Testis (tissue), 3 donors: ENCODE results near the gene RPP38. TPM values are rescaled to one million over a fixed set of nuclear protein-coding genes. Genes with fewer than 3 reads are reported as not detected.

Experiments
- DNase-seq: peaks from one replicate; pipeline ENCODE4 v3.0.0-alpha.2; 2019
- H3K27ac ChIP-seq, 2 donors: fragments of 200-600 bp; sonication (generic); one replicate each; pipeline ENCODE4 v1.5.1; 2019
- H3K27me3 ChIP-seq: fragments of 200-600 bp; sonication (generic); one replicate; pipeline ENCODE4 v1.5.1; 2019
- H3K36me3 ChIP-seq: fragments of 200-600 bp; sonication (generic); one replicate; pipeline ENCODE4 v1.5.1; 2017; ENCODE audit warnings: low read depth; ENCODE audit errors: missing control alignments
- H3K4me1 ChIP-seq: fragments of 200-600 bp; sonication (generic); one replicate; pipeline ENCODE4 v1.5.1; 2019
- H3K4me3 ChIP-seq, 2 donors: fragments of 200-600 bp; sonication (generic); one replicate each; pipeline ENCODE4 v1.5.1; 2017 to 2019
- H3K9me3 ChIP-seq: fragments of 200-600 bp; sonication (generic); one replicate; pipeline ENCODE4 v1.5.1; 2017
- POLR2A ChIP-seq: fragments of 450-650 bp; IDR thresholded peaks from one replicate; pipeline ENCODE4 v1.6.1; 2017; ENCODE audit warnings: antibody characterized with exemption, mild to moderate bottlenecking, moderate library complexity
- WGBS, 2 donors: methylation state at CpG; one replicate each; pipeline ENCODE4 v1.1.5; 2018; 5-methylcytosine and 5-hydroxymethylcytosine counted together
- intact Hi-C: fragments of 100-400 bp; cut with DNase I; formaldehyde crosslinking; loops from one replicate; pipeline ENCODE4 v1.15.1; 2023; ENCODE audit warnings: low total_unique reads
- polyA plus RNA-seq: library from polyadenylated mRNA; stranded (reverse); fragments of 350-450 nt; fragmentation: Illumina TruSeq; extraction: RNeasy Lipid Tissue Mini Kit (QIAGEN cat#74804); gene quantifications from one replicate; pipeline ENCODE4 v1.2.3, GENCODE V29; 2014; ENCODE audit warnings: low read depth, low replicate concordance; ENCODE audit not compliant: insufficient read depth
- total RNA-seq, 2 donors: library from RNA; depleted of rRNA; stranded (reverse); fragments of >200 nt; gene quantifications; one replicate each; pipeline ENCODE4 v1.2.3, GENCODE V29; 2016
- TF ChIP-seq, protein P1 (sequence below), 3 experiments: fragments of 450-650 bp in 2 of 3; fragments of 200-600 bp in 1 of 3; sonication (generic) in 1 of 3; IDR thresholded peaks; one replicate each; pipeline ENCODE4 v1.5.1; 2016 to 2019; ENCODE audit warnings: antibody characterized with exemption in 3 of 3, mild to moderate bottlenecking in 2 of 3, moderate library complexity in 1 of 3

RPP38 gene
- total and polyA plus RNA-seq, 3 donors from 2014 or later: 30.3 to 73.4 (median 41.4) TPM

DNA sequence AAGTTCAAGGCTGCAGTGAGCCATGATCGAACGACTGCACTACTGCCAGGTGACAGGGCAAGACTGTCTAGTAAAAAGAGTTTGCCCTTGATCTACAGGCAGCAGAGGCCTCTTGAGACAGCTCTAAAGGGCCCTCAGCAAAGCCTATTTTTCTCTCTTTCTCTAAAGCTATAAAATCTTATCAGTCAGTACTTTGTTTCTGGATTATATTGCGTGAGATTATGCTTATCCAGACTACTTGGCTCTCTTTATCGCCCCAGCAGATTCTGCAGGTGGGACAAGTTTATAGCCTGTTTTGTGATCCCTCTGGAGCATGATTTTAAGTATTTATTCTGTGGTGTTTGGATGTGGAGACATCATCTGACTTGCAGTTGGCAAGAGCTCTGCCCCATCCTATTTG lies 2.7 kb downstream of the RPP38 start:
- no peak overlapping the region for H3K27ac ChIP-seq
- intact Hi-C loops: loop anchor here (10.0 kb wide), 1 partner anchor 145 kb away; the partner anchor contains the start of genes DCLRE1C and MEIG1
- no peak for TF ChIP-seq POLR2A
- TF ChIP-seq, protein P1, sequence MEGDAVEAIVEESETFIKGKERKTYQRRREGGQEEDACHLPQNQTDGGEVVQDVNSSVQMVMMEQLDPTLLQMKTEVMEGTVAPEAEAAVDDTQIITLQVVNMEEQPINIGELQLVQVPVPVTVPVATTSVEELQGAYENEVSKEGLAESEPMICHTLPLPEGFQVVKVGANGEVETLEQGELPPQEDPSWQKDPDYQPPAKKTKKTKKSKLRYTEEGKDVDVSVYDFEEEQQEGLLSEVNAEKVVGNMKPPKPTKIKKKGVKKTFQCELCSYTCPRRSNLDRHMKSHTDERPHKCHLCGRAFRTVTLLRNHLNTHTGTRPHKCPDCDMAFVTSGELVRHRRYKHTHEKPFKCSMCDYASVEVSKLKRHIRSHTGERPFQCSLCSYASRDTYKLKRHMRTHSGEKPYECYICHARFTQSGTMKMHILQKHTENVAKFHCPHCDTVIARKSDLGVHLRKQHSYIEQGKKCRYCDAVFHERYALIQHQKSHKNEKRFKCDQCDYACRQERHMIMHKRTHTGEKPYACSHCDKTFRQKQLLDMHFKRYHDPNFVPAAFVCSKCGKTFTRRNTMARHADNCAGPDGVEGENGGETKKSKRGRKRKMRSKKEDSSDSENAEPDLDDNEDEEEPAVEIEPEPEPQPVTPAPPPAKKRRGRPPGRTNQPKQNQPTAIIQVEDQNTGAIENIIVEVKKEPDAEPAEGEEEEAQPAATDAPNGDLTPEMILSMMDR (IDR thresholded peaks at IDR 0.05): no peak
- 47 to 60% methylated on average over 4 of the region's 4 CpGs for WGBS, 2 donors
- no peaks in the 10 kb centered on the region for H3K36me3 ChIP-seq
- no peak overlapping the region for H3K4me3 ChIP-seq
- no peak for DNase-seq
- H3K27me3 ChIP-seq: no peaks in the 10 kb centered on the region
- peaks cover 7% of the 10 kb centered on the region for H3K4me1 ChIP-seq
- no peaks in the 10 kb centered on the region for H3K9me3 ChIP-seq

DNA sequence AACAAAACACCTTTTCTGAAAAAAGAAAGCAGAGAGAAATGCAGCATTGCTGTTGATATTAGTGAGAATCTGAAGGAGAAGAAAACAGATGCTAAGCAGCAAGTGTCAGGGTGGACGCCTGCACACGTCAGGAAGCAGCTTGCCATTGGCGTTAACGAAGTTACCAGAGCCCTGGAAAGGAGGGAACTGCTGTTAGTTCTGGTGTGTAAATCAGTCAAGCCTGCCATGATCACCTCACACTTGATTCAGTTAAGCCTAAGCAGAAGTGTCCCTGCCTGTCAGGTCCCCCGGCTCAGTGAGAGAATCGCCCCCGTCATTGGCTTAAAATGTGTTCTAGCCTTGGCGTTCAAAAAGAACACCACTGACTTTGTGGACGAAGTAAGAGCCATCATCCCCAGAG lies 6.4 kb downstream of the RPP38 start:
- Histone ChIP-seq H3K27me3 (no peaks in the 10 kb centered on the region), H3K27ac (no peak overlapping the region), H3K4me3 (no peak overlapping the region), H3K9me3 (no peaks in the 10 kb centered on the region), H3K4me1 (peaks cover 7% of the 10 kb centered on the region), H3K36me3 (no peaks in the 10 kb centered on the region)
- 79 to 83% methylated on average over 9 of the region's 9 CpGs for WGBS, 2 donors
- intact Hi-C loops: no loop called here
- peak; percentile 7 for DNase-seq
- TF ChIP-seq, protein P1 (IDR thresholded peaks at IDR 0.05): no peak
- TF ChIP-seq POLR2A: no peak

DNA sequence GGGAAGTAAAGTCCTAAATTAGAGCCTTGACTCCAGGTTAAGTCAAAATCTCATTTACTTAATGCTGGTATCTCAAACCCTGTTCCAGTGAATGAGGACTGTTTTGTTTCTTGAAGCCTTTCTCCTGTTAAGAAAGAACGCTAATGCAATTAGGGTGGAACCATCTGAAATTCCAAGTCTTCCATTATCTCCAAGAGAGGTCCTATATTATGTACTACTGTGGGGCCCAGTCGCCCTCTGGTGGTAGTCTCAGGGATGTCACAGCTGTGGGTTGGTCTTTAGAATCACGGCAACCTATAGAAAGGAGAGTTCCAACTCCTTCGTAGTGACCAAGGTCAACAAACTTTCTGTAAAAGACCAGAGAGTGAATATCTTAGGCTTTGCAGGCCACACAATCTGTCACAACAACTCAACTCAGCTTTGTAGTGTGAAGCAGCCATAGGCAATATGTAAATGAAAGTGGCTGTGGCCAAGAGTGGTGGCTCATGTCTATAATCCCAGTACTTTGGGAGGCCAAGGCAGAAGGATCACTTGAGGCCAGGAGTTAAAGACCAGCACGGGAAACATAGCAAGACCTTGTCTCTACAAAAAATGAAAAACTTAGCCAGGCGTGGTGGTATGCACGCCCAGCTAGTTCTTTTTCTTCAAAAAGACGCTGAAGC lies 9.3 kb downstream of the RPP38 start:
- DNase-seq: peak; percentile 85
- 54 to 62% methylated on average over 8 of the region's 8 CpGs for WGBS, 2 donors
- intact Hi-C loops: no loop called here

DNA sequence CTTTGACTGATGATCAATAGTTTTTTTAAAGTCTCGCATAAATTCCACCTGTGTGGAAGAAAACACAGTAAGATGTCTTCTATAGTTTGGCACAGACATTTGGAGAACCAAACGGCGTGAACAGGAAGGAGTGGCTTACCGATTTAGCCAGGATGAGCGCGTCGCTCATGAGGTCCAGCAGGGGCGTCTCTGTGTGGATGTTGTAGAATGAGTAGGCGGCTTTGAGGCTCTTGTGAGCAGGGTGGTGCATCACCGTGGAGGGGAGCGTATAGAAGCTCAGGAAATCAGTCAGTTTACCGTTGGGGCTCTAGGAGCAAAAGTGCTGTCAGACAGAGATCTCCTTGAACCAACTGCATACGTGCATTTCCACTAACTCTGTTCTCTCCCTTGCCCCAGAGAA lies 15.5 kb downstream of the RPP38 start:
- intact Hi-C loops: no loop called here
- no peaks in the 10 kb centered on the region for H3K36me3 ChIP-seq
- 93 to 96% methylated on average over 13 of the region's 13 CpGs for WGBS, 2 donors

More for the DNA sequence above, 9.3 kb downstream of the RPP38 start:
- no peaks in the 10 kb centered on the region for H3K36me3 ChIP-seq
- no peak overlapping the region for H3K27ac ChIP-seq
- H3K4me3 ChIP-seq: no peak overlapping the region
- no peaks in the 10 kb centered on the region for H3K27me3 ChIP-seq
- H3K9me3 ChIP-seq: no peaks in the 10 kb centered on the region
- H3K4me1 ChIP-seq: no peaks in the 10 kb centered on the region
- TF ChIP-seq POLR2A: no peak
- TF ChIP-seq, protein P1 (IDR thresholded peaks at IDR 0.05): peak; percentile 72 to 84 (median 76)

More for the DNA sequence above, 15.5 kb downstream of the RPP38 start:
- Histone ChIP-seq H3K27me3 (no peaks in the 10 kb centered on the region), H3K4me1 (no peaks in the 10 kb centered on the region), H3K27ac (no peak overlapping the region), H3K9me3 (no peaks in the 10 kb centered on the region), H3K4me3 (no peak overlapping the region)
- DNase-seq: no peak
- TF ChIP-seq POLR2A: no peak
- TF ChIP-seq, protein P1 (IDR thresholded peaks at IDR 0.05): no peak
